ENCODE results near the gene RLN3.

RLN3 gene

DNA sequence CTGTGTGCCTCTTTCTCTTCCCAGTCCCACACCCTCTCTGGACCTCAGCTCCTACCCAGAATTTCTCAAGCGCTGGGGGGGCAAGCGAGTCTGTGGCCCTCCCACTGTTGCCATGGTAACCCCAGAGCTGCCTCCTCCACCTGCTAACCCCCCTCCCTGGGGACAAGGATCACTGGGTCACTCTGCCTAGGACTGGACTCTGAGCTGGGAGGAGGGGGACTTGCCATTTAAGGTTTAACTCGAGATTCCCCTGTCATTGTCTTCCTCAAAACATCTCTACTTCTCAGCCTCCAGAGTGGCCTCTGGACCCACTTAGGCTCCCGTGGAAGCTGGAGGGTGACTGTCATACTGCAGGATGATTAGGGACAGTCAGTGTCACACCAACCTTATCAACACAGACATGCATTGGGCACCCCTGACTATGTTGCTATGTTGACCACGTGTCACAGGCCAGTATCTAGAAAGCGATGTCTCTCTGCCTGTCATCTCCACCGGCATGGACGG lies 31.8 kb downstream of the RLN3 start:
- TF ChIP-seq POLR2A (IDR thresholded peaks at IDR 0.05; ENCODE audit: low read length) (no peak), GATA1 (IDR thresholded peaks at IDR 0.05; ENCODE audit: low read depth, low read length) (no peak)
- peak; percentile 74 to 89 for DNase-seq

DNA sequence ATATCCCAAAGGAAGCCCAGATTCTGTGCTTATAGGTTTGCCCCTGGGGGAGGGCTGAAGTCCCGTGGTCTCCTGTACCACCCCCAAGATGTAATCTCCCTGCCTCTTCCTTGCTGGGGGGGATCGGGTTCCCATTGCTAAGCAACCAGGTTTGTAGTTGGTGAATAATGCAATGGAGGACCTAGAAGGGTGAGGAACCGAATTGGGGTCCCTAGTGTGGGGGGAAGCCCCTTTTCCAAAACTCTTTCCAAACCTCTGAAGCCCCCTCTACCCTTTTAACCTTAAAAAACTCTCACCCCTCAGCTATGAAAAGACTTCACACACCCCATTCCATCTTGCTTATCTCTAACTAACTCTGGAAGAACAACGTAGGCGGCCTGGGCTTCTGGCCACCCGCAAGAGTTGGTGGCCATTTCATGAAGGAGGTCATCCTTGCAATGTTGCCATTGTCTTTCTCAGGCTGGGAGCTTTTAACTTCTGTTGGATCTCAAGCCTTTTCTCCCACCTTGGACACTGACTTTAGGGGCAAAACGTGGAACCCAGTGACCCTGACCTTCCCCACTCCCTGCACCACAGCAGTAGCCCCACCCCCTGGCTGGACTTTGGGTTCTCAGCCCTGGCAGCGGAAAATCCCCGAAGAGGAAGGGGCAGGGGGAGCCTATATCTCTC lies 33.3 kb downstream of the RLN3 start:
- no peak for TF ChIP-seq GATA1 (IDR thresholded peaks at IDR 0.05; ENCODE audit: low read depth, low read length)
- TF ChIP-seq POLR2A (IDR thresholded peaks at IDR 0.05; ENCODE audit: low read length): no peak
- DNase-seq: peak in 1 of 2 experiments; percentile 23

DNA sequence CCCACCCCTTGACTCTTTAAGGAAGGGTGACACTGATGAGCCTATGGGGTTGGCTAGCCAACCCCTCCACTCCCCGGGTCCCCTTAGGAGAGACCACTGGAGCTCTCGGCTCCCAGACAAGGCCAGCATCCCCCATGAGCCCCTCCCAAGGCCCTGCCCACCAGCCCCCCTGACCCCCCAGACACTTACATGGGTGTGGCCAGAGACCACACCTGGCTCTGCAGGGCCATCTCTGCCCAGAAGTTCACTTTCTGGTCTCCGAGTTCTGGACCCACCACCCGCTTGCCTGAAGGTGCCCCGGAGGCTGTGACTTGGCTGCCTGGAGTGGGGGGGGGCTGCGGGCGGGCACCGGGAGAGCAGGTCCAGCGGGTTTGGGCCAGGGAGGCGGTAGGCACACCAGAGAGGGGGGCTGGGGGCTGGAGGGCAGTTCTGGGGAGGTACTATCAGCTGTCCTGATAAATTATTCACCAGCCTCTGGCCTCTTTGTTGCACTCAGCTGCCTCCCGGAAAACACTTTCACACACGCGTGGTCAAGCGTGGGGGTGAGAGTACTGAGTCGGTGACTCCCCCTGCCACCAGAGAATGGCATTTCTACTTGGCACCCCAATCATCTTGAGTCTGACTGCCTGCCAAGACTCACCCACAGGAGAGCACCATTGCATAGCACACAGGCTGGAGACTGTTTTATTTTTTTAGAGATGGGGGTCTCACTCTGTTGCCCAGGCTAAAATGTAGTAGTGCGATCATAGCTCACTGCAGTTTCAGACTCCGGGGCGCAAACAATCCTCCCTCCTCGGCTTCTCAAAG lies 34.0 kb downstream of the RLN3 start, which contains the start of gene PALM3:
TSS of gene PALM3 (minus strand) at position 326 of the 807 bp plus-strand sequence. CDS start at position 230, 96 bp downstream.
- no peak for TF ChIP-seq GATA1 (IDR thresholded peaks at IDR 0.05; ENCODE audit: low read depth, low read length)
- no peak for TF ChIP-seq POLR2A (IDR thresholded peaks at IDR 0.05; ENCODE audit: low read length)

DNA sequence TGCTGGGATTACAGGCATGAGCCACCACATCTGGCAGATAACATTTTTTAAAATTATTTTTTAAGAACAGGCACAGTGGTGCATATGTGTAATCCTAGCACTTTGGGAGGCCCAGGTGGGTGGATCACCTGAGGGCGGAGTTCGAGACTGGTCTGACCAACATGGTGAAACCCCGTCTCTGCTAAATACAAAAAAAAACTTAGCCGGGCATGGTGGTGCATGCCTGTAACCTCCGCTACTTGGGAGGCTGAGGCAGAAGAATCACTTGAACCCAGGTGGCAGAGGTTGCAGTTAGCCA lies 34.6 kb downstream of the RLN3 start:
- no peak for DNase-seq
- TF ChIP-seq POLR2A (IDR thresholded peaks at IDR 0.05; ENCODE audit: low read length) (no peak), GATA1 (IDR thresholded peaks at IDR 0.05; ENCODE audit: low read depth, low read length) (no peak)

More for the DNA sequence above, 34.0 kb downstream of the RLN3 start, which contains the start of gene PALM3:
- DNase-seq: no peak

DNA sequence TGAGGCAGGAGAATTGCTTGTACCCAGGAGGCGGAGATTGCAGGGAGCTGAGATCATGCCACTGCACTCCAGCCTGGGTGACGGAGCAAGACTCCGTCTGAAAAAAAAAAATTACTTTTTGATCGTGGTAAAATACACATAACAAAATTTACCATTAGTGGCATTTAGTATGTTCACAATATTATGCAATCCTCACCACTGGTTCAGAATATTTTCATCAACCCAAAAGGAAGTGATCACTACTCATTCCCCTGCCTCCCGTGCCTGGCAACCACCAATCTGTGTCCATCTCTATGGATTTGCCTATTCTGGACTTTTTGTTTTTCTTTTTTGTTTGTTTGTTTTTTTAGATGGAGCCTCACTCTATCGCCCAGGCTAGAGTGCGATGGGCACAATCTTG lies 35.2 kb downstream of the RLN3 start:
- TF ChIP-seq GATA1 (IDR thresholded peaks at IDR 0.05; ENCODE audit: low read depth, low read length) (no peak), POLR2A (IDR thresholded peaks at IDR 0.05; ENCODE audit: low read length) (no peak)

DNA sequence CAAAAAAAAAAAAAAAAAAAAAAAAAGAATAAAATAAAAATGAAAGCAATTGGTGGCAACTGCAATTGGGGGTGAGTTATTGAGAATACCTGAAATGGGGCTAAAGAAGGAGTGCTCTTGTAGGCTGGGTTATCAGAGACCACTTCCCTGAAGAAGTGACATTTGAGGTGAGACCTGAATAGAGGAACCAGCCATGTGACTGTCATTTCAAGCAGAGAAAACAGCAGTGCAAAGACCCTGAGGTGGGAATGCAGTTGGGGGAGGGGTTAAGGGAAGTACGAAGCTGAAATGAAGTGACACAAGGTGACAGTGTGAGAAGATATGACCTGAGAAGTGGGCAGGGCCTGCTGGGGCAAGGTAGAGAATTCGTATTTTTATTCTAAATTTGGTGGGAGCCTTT lies 38.2 kb downstream of the RLN3 start:
- DNase-seq: no peak
- TF ChIP-seq POLR2A (IDR thresholded peaks at IDR 0.05; ENCODE audit: low read length) (no peak), GATA1 (IDR thresholded peaks at IDR 0.05; ENCODE audit: low read depth, low read length) (no peak)

More for the DNA sequence above, 35.2 kb downstream of the RLN3 start:
- DNase-seq: no peak

DNA sequence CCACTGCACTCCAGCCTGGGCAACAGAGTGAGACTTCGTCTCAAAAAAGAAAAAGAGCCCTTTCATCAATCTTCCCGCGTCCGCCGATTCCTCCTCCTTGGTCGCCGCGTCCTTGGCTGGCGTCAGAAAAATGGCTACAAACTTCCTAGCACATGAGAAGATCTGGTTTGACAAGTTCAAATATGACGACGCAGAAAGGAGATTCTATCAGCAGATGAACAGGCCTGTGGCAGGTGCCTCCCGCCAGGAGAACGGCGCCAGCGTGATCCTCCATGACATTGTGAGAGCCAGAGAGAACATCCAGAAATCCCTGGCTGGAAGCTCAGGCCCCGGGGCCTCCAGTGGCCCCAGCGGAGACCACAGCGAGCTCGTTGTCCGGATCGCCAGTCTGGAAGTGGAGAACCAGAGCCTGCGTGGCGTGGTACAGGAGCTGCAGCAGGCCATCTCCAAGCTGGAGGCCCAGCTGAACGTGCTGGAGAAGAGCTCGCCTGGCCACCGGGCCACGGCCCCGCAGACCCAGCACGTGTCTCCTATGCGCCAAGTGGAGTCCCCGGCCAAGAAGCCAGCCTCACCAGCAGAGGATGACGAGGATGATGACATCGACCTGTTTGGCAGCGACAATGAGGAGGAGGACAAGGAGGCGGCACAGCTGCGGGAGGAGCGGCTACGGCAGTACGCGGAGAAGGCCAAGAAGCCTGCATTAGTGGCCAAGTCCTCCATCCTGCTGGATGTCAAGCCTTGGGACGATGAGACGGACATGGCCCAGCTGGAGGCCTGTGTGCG lies 42.5 kb downstream of the RLN3 start:
- TF ChIP-seq GATA1 (IDR thresholded peaks at IDR 0.05; ENCODE audit: low read depth, low read length) (no peak), POLR2A (IDR thresholded peaks at IDR 0.05; ENCODE audit: low read length) (no peak)
- DNase-seq: no peak

DNA sequence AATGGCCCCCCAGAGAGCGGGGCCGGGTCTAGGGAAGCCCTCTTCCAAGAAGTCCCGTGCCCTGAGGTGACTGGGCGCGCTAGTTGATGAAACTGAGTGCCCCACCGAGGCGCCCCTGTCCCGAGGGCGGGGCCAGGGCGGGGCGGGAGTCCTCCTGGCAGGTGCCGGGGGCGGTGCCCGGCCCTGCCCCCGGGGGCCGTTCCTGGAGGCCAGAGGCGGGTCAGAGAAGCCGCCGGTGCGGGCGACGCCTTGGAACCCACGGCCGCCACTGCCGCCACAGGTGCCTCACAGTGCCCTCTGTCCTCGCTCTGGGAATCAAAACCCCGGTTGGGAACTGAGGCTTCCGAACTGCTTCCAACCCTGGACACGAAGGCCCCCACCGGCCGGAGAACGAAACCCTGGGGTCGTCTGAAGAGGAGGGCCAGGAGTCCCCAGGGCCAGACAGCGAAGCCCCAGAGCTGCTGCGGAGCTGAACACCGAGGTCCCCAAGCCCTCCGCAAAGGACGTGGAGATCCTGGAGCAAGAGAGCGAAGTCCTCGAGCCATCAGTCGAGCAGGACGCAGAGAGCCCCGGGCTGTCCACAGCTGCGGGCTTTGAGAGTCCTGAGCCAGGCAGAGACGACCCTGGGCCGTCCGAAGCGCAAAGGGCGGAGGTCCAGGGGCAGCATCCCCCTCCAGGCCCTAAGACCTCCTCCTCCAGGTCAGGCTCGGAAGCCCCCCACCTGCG lies 44.8 kb downstream of the RLN3 start, which contains the start of gene MISP3:
TSS of gene MISP3 (plus strand) at position 252 of the 726 bp plus-strand sequence. CDS start 524 bp downstream, outside the sequence.
- TF ChIP-seq GATA1 (IDR thresholded peaks at IDR 0.05; ENCODE audit: low read depth, low read length) (no peak), POLR2A (IDR thresholded peaks at IDR 0.05; ENCODE audit: low read length) (no peak)
- DNase-seq: peak; percentile 67 to 73

DNA sequence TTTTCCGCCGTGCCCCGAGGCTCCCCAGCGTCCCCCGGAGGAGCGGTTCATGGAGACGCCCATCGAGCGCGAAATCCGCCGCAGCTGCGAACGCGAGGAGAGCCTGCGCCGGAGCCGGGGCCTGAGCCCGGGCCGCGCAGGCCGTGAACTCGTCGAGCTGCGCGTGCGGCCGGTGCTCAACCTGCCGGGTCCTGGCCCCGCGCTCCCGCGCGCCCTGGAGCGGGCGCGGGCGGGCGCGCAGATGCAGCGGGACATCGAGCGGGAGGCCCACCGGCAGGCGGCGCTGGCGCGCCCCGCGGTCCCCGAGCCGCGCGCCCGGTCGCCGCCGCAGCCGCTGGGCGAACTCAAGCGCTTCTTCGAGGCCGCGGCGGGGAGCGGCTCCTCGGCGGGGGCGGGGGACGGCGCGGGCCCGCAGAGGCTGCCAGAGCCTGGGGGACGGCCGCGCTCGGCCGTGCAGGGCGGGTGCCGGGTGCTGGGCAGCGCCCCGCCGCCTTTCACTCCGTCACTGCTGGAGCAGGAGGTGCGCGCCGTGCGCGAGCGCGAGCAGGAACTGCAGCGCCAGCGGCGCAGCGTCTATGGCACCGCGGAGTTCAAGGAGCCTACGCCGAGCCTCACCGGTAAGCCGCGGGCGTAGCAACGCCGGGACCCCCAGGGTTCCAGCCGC lies 45.4 kb downstream of the RLN3 start:
- peak; percentile 89 to 94 for DNase-seq
- no peak for TF ChIP-seq GATA1 (IDR thresholded peaks at IDR 0.05; ENCODE audit: low read depth, low read length)
- peak; percentile 74 for TF ChIP-seq POLR2A (IDR thresholded peaks at IDR 0.05; ENCODE audit: low read length)

DNA sequence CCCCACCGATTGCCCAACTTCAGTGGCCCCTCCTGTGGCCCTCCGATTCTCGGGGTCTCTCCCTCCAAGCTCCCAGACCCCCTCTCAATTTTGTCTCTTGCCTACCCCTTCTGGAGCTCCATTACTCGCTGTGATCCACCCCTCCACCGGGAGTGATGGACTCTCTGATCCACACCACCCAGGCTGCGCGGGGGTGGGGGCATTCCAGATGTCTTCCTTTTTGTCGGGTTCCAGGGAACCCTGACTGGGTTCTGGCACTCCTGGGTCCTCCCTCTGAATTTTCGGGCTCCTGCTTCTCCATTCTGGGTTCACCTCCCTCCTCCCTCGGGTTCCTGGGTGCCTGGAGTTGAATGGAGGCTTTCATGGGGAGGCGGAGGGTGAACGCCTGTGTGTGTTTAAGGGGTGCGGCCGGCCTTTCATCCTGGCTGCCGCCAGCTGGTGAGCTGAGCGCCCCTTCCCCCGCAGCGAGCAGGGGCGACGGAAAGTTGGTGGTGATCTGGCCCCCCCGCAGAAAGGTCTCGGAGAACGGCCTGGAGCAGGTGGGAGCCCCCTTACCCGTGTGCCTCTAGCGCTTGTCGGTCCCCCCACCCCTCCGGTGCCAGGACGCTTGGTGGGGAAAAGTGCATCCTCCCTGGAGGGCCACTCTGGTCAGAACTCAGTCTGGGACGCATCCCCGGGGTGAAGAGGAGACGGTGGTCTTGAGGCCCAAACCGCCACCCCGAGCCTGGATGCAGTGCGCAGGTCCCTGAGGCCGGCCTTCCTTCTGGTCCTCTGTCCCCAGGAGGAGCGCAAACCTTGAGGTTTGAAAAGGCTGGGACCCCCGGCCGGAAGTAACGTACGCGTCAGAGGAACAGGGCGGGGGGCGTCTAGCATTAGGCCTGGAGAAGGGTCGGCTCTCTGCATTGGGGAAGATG lies 46.2 kb downstream of the RLN3 start:
- DNase-seq: peak; percentile 51 to 68
- TF ChIP-seq GATA1 (IDR thresholded peaks at IDR 0.05; ENCODE audit: low read depth, low read length) (no peak), POLR2A (IDR thresholded peaks at IDR 0.05; ENCODE audit: low read length) (peak; percentile 52)

DNA sequence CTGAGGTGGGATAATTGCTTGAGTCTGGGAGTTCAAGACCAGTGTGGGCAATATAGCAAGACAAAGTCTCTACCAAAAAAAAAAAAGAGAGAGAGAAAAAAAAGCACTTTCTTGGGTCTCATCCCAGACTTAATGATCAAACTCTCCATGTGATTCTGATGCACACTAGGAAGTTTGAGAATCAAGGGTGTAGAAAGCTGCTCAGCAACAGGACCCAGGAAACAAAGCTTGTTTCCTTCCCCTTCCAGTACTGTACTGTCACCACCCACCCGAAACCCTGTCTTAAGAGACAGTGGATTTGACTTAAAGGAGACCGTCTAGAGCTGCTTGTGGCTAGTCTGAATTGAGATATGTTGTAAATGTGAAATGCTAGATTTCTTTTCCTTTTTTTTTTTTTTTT lies 50.5 kb downstream of the RLN3 start:
- no peak for DNase-seq
- no peak for TF ChIP-seq POLR2A (IDR thresholded peaks at IDR 0.05; ENCODE audit: low read length)
- TF ChIP-seq GATA1 (IDR thresholded peaks at IDR 0.05; ENCODE audit: low read depth, low read length): no peak

Measured in erythroblast (primary cell).